ENCODE data around the gene TSPAN7. TPM values are rescaled to one million over a fixed set of nuclear protein-coding genes. Genes with fewer than 3 reads are reported as not detected.

Gene TSPAN7
- total and polyA plus RNA-seq, 2 donors (not counting 1 experiment from before 2014, with no cell fraction given), result 0.03 TPM; not detected in 1

DNA sequence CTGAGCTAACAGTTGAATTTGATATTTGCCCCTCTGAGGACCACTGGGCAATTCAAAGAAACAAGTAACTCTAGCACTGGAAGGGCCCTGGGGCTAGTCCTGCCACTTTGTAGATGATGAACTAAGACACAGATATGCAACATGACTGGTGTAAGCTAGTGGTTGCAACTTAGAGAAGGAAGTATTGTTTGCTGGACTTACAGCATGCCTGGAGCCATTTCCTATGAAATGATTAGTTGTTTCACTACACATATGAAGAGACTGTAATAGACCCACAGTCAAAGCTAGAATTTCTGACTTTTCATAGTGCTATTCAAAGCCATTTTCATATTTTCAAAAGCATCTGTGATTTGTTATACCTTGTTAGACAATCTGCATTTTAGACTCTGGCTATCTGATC, 96.2 kb downstream of the TSPAN7 start:
- H3K27me3 ChIP-seq (ENCODE audit: control insufficient read depth, insufficient read depth, low read length), result no peaks in the 10 kb centered on the region
- no peaks in the 10 kb centered on the region for H3K36me3 ChIP-seq (ENCODE audit: control insufficient read depth, insufficient read depth, low read length)
- DNase-seq (ENCODE audit: low read depth in 2 of 2), result no peak
- TF ChIP-seq, protein P1, sequence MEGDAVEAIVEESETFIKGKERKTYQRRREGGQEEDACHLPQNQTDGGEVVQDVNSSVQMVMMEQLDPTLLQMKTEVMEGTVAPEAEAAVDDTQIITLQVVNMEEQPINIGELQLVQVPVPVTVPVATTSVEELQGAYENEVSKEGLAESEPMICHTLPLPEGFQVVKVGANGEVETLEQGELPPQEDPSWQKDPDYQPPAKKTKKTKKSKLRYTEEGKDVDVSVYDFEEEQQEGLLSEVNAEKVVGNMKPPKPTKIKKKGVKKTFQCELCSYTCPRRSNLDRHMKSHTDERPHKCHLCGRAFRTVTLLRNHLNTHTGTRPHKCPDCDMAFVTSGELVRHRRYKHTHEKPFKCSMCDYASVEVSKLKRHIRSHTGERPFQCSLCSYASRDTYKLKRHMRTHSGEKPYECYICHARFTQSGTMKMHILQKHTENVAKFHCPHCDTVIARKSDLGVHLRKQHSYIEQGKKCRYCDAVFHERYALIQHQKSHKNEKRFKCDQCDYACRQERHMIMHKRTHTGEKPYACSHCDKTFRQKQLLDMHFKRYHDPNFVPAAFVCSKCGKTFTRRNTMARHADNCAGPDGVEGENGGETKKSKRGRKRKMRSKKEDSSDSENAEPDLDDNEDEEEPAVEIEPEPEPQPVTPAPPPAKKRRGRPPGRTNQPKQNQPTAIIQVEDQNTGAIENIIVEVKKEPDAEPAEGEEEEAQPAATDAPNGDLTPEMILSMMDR (conservative IDR thresholded peaks at IDR 0.05 in 1 of 2, IDR thresholded peaks at IDR 0.05 in 1 of 2; ENCODE audit: low read depth in 1 of 2, low read length in 2 of 2), result no peak
- TF ChIP-seq EZH2 (IDR thresholded peaks at IDR 0.05; ENCODE audit: low read length, missing control alignments), result no peak
- no peak overlapping the region for H3K9ac ChIP-seq (ENCODE audit: insufficient read depth, low read length)
- no peaks in the 10 kb centered on the region for H3K4me1 ChIP-seq (ENCODE audit: control insufficient read depth, extremely low read depth, insufficient read depth, low read length)
- no peak overlapping the region for H3K4me2 ChIP-seq (ENCODE audit: extremely low read depth, insufficient read depth, low read length)
- H3K27ac ChIP-seq (ENCODE audit: insufficient read depth, low read length), result no peak overlapping the region
- no peaks in the 10 kb centered on the region for H4K20me1 ChIP-seq (ENCODE audit: control insufficient read depth, extremely low read depth, insufficient read depth, low read length)
- H3K4me3 ChIP-seq (replicated peaks in 1 of 4; ENCODE audit: control extremely low read depth in 1 of 4, insufficient read depth in 1 of 4, low read depth in 3 of 4, low read length in 4 of 4), result no peak overlapping the region
- no peaks in the 10 kb centered on the region for H3K9me3 ChIP-seq (ENCODE audit: control insufficient read depth, insufficient read depth, low read depth, low read length)
- H3K79me2 ChIP-seq (ENCODE audit: control insufficient read depth, insufficient read depth, low read length), result no peaks in the 10 kb centered on the region
- H2AFZ ChIP-seq (ENCODE audit: low read length), result no peak overlapping the region

DNA sequence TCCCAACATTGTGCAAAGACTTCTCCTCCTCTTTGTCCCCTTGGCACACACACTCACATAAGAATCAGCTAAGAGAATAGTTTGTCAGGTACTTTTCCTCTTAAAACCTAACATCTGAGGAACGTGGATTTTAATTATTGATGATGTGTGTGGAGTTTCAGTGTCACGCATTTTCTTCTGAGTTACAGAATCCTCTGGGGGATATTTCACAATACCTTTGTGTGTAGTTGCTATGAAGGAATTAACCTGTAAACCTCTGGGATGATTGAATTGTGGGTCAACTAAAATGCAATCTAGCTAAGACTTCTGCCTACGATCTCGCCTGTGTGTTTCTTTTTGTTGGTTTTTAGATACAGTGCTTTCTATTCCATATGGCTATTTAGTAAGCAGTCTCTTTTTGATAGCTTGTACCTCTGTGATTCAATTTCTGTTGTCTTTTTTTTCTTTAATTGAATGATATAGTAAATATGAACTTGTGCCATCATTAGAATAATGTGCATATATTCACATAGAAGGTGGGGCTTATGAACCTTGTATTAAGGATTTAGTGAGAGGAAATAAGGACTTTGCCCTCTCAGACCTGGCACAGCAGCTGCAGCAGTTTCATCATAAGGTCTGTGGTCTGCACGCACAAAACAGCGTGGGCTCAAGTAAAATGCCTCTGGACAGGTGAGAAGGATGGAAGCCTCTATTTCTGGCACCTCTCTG, 99.2 kb downstream of the TSPAN7 start:
- no peaks in the 10 kb centered on the region for H3K9me3 ChIP-seq (ENCODE audit: control insufficient read depth, insufficient read depth, low read depth, low read length)
- H2AFZ ChIP-seq (ENCODE audit: low read length), result no peak overlapping the region
- DNase-seq (ENCODE audit: low read depth in 2 of 2), result no peak
- no peaks in the 10 kb centered on the region for H3K27me3 ChIP-seq (ENCODE audit: control insufficient read depth, insufficient read depth, low read length)
- no peak overlapping the region for H3K27ac ChIP-seq (ENCODE audit: insufficient read depth, low read length)
- TF ChIP-seq, protein P1 (conservative IDR thresholded peaks at IDR 0.05 in 1 of 2, IDR thresholded peaks at IDR 0.05 in 1 of 2; ENCODE audit: low read depth in 1 of 2, low read length in 2 of 2), result no peak
- TF ChIP-seq EZH2 (IDR thresholded peaks at IDR 0.05; ENCODE audit: low read length, missing control alignments), result no peak
- H3K4me2 ChIP-seq (ENCODE audit: extremely low read depth, insufficient read depth, low read length), result no peak overlapping the region
- no peaks in the 10 kb centered on the region for H3K79me2 ChIP-seq (ENCODE audit: control insufficient read depth, insufficient read depth, low read length)
- no peaks in the 10 kb centered on the region for H4K20me1 ChIP-seq (ENCODE audit: control insufficient read depth, extremely low read depth, insufficient read depth, low read length)
- no peaks in the 10 kb centered on the region for H3K4me1 ChIP-seq (ENCODE audit: control insufficient read depth, extremely low read depth, insufficient read depth, low read length)
- no peak overlapping the region for H3K9ac ChIP-seq (ENCODE audit: insufficient read depth, low read length)
- no peak overlapping the region for H3K4me3 ChIP-seq (replicated peaks in 1 of 4; ENCODE audit: control extremely low read depth in 1 of 4, insufficient read depth in 1 of 4, low read depth in 3 of 4, low read length in 4 of 4)
- no peaks in the 10 kb centered on the region for H3K36me3 ChIP-seq (ENCODE audit: control insufficient read depth, insufficient read depth, low read length)

DNA sequence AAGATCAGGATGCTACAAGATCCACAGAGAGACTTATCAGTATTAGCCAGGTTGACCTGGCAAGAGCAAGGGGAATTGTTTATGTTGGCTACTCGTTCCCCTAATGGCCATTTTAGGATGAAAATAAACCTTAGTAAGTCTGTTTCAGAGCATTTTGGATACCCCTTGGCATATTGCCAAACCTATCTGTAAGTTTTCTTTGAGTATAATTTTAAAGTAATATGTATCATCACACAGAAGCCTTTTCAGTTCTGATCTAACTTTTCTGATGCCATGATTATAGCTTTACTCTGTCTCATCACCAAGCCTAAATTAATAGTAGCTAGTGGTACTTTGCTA, 99.7 kb downstream of the TSPAN7 start:
- no peak for DNase-seq (ENCODE audit: low read depth in 2 of 2)
- Histone ChIP-seq H3K4me1 (ENCODE audit: control insufficient read depth, extremely low read depth, insufficient read depth, low read length) (no peaks in the 10 kb centered on the region), H3K9ac (ENCODE audit: insufficient read depth, low read length) (no peak overlapping the region), H3K36me3 (ENCODE audit: control insufficient read depth, insufficient read depth, low read length) (no peaks in the 10 kb centered on the region), H2AFZ (ENCODE audit: low read length) (no peak overlapping the region), H3K79me2 (ENCODE audit: control insufficient read depth, insufficient read depth, low read length) (no peaks in the 10 kb centered on the region), H3K4me3 (replicated peaks in 1 of 4; ENCODE audit: control extremely low read depth in 1 of 4, insufficient read depth in 1 of 4, low read depth in 3 of 4, low read length in 4 of 4) (no peak overlapping the region), H3K27ac (ENCODE audit: insufficient read depth, low read length) (no peak overlapping the region), H3K9me3 (ENCODE audit: control insufficient read depth, insufficient read depth, low read depth, low read length) (no peaks in the 10 kb centered on the region), H3K27me3 (ENCODE audit: control insufficient read depth, insufficient read depth, low read length) (no peaks in the 10 kb centered on the region), H3K4me2 (ENCODE audit: extremely low read depth, insufficient read depth, low read length) (no peak overlapping the region), H4K20me1 (ENCODE audit: control insufficient read depth, extremely low read depth, insufficient read depth, low read length) (no peaks in the 10 kb centered on the region)
- TF ChIP-seq, protein P1 (conservative IDR thresholded peaks at IDR 0.05 in 1 of 2, IDR thresholded peaks at IDR 0.05 in 1 of 2; ENCODE audit: low read depth in 1 of 2, low read length in 2 of 2), result no peak
- no peak for TF ChIP-seq EZH2 (IDR thresholded peaks at IDR 0.05; ENCODE audit: low read length, missing control alignments)
